SK-N-SH treated with all-trans-retinoic acid at 6 μM for 48 hours (cell line): ENCODE measurements around the gene TTYH2.

Experiments used
- ATAC-seq: fragments of 200-7000 bp; cut with Tn5 transposase; 3 replicates; pipeline ENCODE4 v1.9.1; 2020; ENCODE audit warnings: mild to moderate bottlenecking, moderate library complexity
- ARNTL ChIP-seq: fragments of 450-650 bp; formaldehyde crosslinking; IDR thresholded peaks from 2 replicates; pipeline ENCODE4 v1.5.0; 2020; ENCODE audit warnings: low read depth, mild to moderate bottlenecking, moderate library complexity, borderline replicate concordance
- BACH2 ChIP-seq: fragments of 250-450 bp; sonication (Bioruptor Pico); IDR thresholded peaks from 2 replicates; pipeline ENCODE4 v1.9.0; 2021; ENCODE audit warnings: mild to moderate bottlenecking, borderline replicate concordance
- CREB5 ChIP-seq: fragments of 250-450 bp; sonication (Bioruptor Pico); IDR thresholded peaks from 2 replicates; pipeline ENCODE4 v1.5.1; 2020; ENCODE audit warnings: low read depth, mild to moderate bottlenecking, moderate library complexity
- CSDC2 ChIP-seq: fragments of 250-450 bp; sonication (Bioruptor Pico); IDR thresholded peaks from 2 replicates; pipeline ENCODE4 v1.5.0; 2020; ENCODE audit warnings: mild to moderate bottlenecking, moderate library complexity
- CSRNP3 ChIP-seq: fragments of 250-450 bp; sonication (Bioruptor Pico); IDR thresholded peaks from 2 replicates; pipeline ENCODE4 v1.5.1; 2021; ENCODE audit warnings: mild to moderate bottlenecking, moderate library complexity
- ESRRG ChIP-seq: fragments of 250-450 bp; sonication (Bioruptor Pico); IDR thresholded peaks from 2 replicates; pipeline ENCODE4 v1.6.1; 2021; ENCODE audit warnings: mild to moderate bottlenecking
- GLIS3 ChIP-seq: fragments of 250-450 bp; sonication (Bioruptor Pico); IDR thresholded peaks from 2 replicates; pipeline ENCODE4 v1.5.0; 2020; ENCODE audit warnings: mild to moderate bottlenecking, moderate library complexity
- ISL1 ChIP-seq: fragments of 250-450 bp; sonication (Bioruptor Pico); IDR thresholded peaks from 2 replicates; pipeline ENCODE4 v2.1.2; 2022; ENCODE audit warnings: mild to moderate bottlenecking, moderate library complexity
- OSR1 ChIP-seq: fragments of 250-450 bp; sonication (Bioruptor Pico); IDR thresholded peaks from 2 replicates; pipeline ENCODE4 v1.8.0; 2022; ENCODE audit warnings: moderate library complexity, mild to moderate bottlenecking, inconsistent platforms
- POU6F1 ChIP-seq: fragments of 250-450 bp; sonication (Bioruptor Pico); IDR thresholded peaks from 2 replicates; pipeline ENCODE4 v1.8.0; 2021; ENCODE audit warnings: low read depth, mild to moderate bottlenecking, moderate library complexity, borderline replicate concordance
- PPARA ChIP-seq: fragments of 250-450 bp; sonication (Bioruptor Pico); IDR thresholded peaks from 2 replicates; pipeline ENCODE4 v1.5.0; 2020; ENCODE audit warnings: mild to moderate bottlenecking, borderline replicate concordance
- TCF4 ChIP-seq: fragments of 250-450 bp; sonication (Bioruptor Pico); IDR thresholded peaks from 2 replicates; pipeline ENCODE4 v1.8.0; 2021; ENCODE audit warnings: mild to moderate bottlenecking, moderate library complexity, borderline replicate concordance
- TSHZ2 ChIP-seq: fragments of 250-450 bp; sonication (Bioruptor Pico); IDR thresholded peaks from 2 replicates; pipeline ENCODE4 v1.5.0; 2020; ENCODE audit warnings: mild to moderate bottlenecking, moderate library complexity
- ZC3H10 ChIP-seq: fragments of 250-450 bp; sonication (Bioruptor Pico); IDR thresholded peaks from 2 replicates; pipeline ENCODE4 v1.5.1; 2021; ENCODE audit warnings: mild to moderate bottlenecking, moderate library complexity
- ZFP3 ChIP-seq: fragments of 250-450 bp; sonication (Bioruptor Pico); IDR thresholded peaks from 2 replicates; pipeline ENCODE4 v1.5.0; 2020; ENCODE audit warnings: mild to moderate bottlenecking, moderate library complexity
- ZFP30 ChIP-seq: fragments of 450-650 bp; formaldehyde crosslinking; IDR thresholded peaks from 2 replicates; pipeline ENCODE4 v1.5.0; 2022; ENCODE audit warnings: mild to moderate bottlenecking, moderate library complexity
- ZNF565 ChIP-seq: fragments of 450-650 bp; formaldehyde crosslinking; conservative IDR thresholded peaks from 2 replicates; pipeline ENCODE4 v1.5.0; 2020; ENCODE audit warnings: low read depth, mild to moderate bottlenecking, moderate library complexity
- ZNF70 ChIP-seq: fragments of 450-650 bp; formaldehyde crosslinking; IDR thresholded peaks from 2 replicates; pipeline ENCODE4 v1.5.0; 2020; ENCODE audit warnings: mild to moderate bottlenecking, moderate library complexity
- ZNF8 ChIP-seq: fragments of 450-650 bp; formaldehyde crosslinking; IDR thresholded peaks from 2 replicates; pipeline ENCODE4 v1.5.0; 2020; ENCODE audit warnings: mild to moderate bottlenecking, moderate library complexity

Gene TTYH2

GRCh38 chr17:74299226-74300009 is 86.0 kb downstream of the TTYH2 start:
- TF ChIP-seq ZNF8 (CRISPR knock-in tag) (no peak), ZNF565 (CRISPR knock-in tag) (no peak), OSR1 (CRISPR knock-in tag) (no peak), BACH2 (CRISPR knock-in tag) (no peak), ZFP30 (CRISPR knock-in tag) (no peak)
- ATAC-seq: no peak

GRCh38 chr17:74303305-74303704 is 89.9 kb downstream of the TTYH2 start:
- no peak for TF ChIP-seq BACH2 (CRISPR knock-in tag)
- TF ChIP-seq TSHZ2 (CRISPR knock-in tag): no peak
- TF ChIP-seq OSR1 (CRISPR knock-in tag): no peak
- TF ChIP-seq TCF4 (CRISPR knock-in tag): no peak
- no peak for TF ChIP-seq ZC3H10 (CRISPR knock-in tag)
- TF ChIP-seq CREB5 (CRISPR knock-in tag): no peak
- no peak for TF ChIP-seq GLIS3 (CRISPR knock-in tag)
- TF ChIP-seq ZNF70: no peak
- no peak for TF ChIP-seq PPARA (CRISPR knock-in tag)
- TF ChIP-seq ESRRG (CRISPR knock-in tag): no peak
- no peak for TF ChIP-seq CSDC2
- no peak for TF ChIP-seq ZFP30 (CRISPR knock-in tag)
- no peak for TF ChIP-seq ZNF565 (CRISPR knock-in tag)
- no peak for ATAC-seq

- no peak for ATAC-seq
- TF ChIP-seq CSDC2 (no peak), ZNF70 (no peak), PPARA (CRISPR knock-in tag) (no peak), ARNTL (CRISPR knock-in tag) (no peak), ISL1 (CRISPR knock-in tag) (no peak), ZNF8 (CRISPR knock-in tag) (no peak), GLIS3 (CRISPR knock-in tag) (no peak)
Observed at GRCh38 chr17:74304184-74304583, 90.8 kb downstream of the TTYH2 start.

- ATAC-seq: no peak
- TF ChIP-seq ZNF565 (CRISPR knock-in tag) (no peak), CSDC2 (no peak), ZNF70 (no peak), PPARA (CRISPR knock-in tag) (no peak), TCF4 (CRISPR knock-in tag) (no peak), CREB5 (CRISPR knock-in tag) (no peak), POU6F1 (CRISPR knock-in tag) (no peak), ZNF8 (CRISPR knock-in tag) (no peak), ARNTL (CRISPR knock-in tag) (no peak), BACH2 (CRISPR knock-in tag) (no peak), CSRNP3 (CRISPR knock-in tag) (no peak), ZFP3 (CRISPR knock-in tag) (no peak)
Observed at GRCh38 chr17:74305865-74306654, 92.7 kb downstream of the TTYH2 start.
